Type B pancreatic cell (in vitro differentiated cells): ENCODE data around the gene SCML2. TPM values are rescaled to one million over a fixed set of nuclear protein-coding genes. Genes with fewer than 3 reads are reported as not detected.
"Not testable (repeated sequence)": the region's sequence is repeated elsewhere in the genome, so short reads cannot be mapped to it uniquely, and the experiment has no call there.

Experiments
- DNase-seq: peaks from one replicate; pipeline ENCODE4 v3.0.0; 2021; ENCODE audit warnings: mixed read lengths; ENCODE audit not compliant: unreplicated experiment; ENCODE audit errors: extremely low spot score
- H3K27ac Mint-ChIP-seq: 2 replicates; pipeline ENCODE4 v1.8.0; 2021; ENCODE audit warnings: mild to moderate bottlenecking, mixed read lengths
- H3K27me3 Mint-ChIP-seq: 2 replicates; pipeline ENCODE4 v1.8.0; 2021; ENCODE audit warnings: mixed read lengths
- H3K36me3 Mint-ChIP-seq: 2 replicates; pipeline ENCODE4 v1.8.0; 2021; ENCODE audit warnings: mixed read lengths
- H3K4me1 Mint-ChIP-seq: one replicate; pipeline ENCODE4 v1.8.0; 2021; ENCODE audit warnings: mixed read lengths; ENCODE audit not compliant: unreplicated experiment
- H3K4me3 Mint-ChIP-seq: 2 replicates; pipeline ENCODE4 v1.8.0; 2021; ENCODE audit warnings: mild to moderate bottlenecking, mixed read lengths
- H3K9me3 Mint-ChIP-seq: 2 replicates; pipeline ENCODE4 v1.8.0; 2021; ENCODE audit warnings: mixed read lengths
- CTCF ChIP-seq: fragments of 200-600 bp; sonication (generic); conservative IDR thresholded peaks from 2 replicates; pipeline ENCODE4 v1.5.0; 2021; ENCODE audit warnings: antibody characterized with exemption, mild to moderate bottlenecking
- total RNA-seq: library from RNA; stranded (reverse); gene quantifications from 2 replicates; pipeline ENCODE4 v1.2.1, GENCODE V29; 2021; ENCODE audit warnings: low replicate concordance

The SCML2 gene
- total RNA-seq, 1 donor from 2014 or later: 10.8 TPM

GRCh38 chrX:18377796-18378195 is 23.3 kb upstream of the SCML2 start:
- no peak overlapping the region for H3K4me3 Mint-ChIP-seq
- no peaks in the 10 kb centered on the region for H3K9me3 Mint-ChIP-seq
- peak; percentile 69 for TF ChIP-seq CTCF
- H3K27me3 Mint-ChIP-seq: no peaks in the 10 kb centered on the region
- no peaks in the 10 kb centered on the region for H3K4me1 Mint-ChIP-seq
- H3K27ac Mint-ChIP-seq: no peak overlapping the region
- DNase-seq: no peak
- H3K36me3 Mint-ChIP-seq: no peaks in the 10 kb centered on the region

- not testable (repeated sequence) for H3K4me3 Mint-ChIP-seq, H3K36me3 Mint-ChIP-seq, H3K4me1 Mint-ChIP-seq, H3K9me3 Mint-ChIP-seq, DNase-seq, H3K27ac Mint-ChIP-seq, H3K27me3 Mint-ChIP-seq
Observed at GRCh38 chrX:18375131-18375805, 20.8 kb upstream of the SCML2 start.

GRCh38 chrX:18369096-18369495 is 14.6 kb upstream of the SCML2 start:
- not testable (repeated sequence) for H3K27ac Mint-ChIP-seq, H3K9me3 Mint-ChIP-seq, H3K36me3 Mint-ChIP-seq, DNase-seq, H3K4me3 Mint-ChIP-seq, H3K27me3 Mint-ChIP-seq, H3K4me1 Mint-ChIP-seq

GRCh38 chrX:18368402-18368801 is 13.9 kb upstream of the SCML2 start:
- TF ChIP-seq CTCF: no peak
- no peaks in the 10 kb centered on the region for H3K9me3 Mint-ChIP-seq
- DNase-seq: no peak
- no peaks in the 10 kb centered on the region for H3K27me3 Mint-ChIP-seq
- H3K36me3 Mint-ChIP-seq: no peaks in the 10 kb centered on the region
- no peaks in the 10 kb centered on the region for H3K4me1 Mint-ChIP-seq
- no peak overlapping the region for H3K27ac Mint-ChIP-seq
- H3K4me3 Mint-ChIP-seq: no peak overlapping the region

- Mint-ChIP-seq H3K27me3 (peaks cover 15% of the 10 kb centered on the region), H3K9me3 (no peaks in the 10 kb centered on the region), H3K27ac (no peak overlapping the region), H3K36me3 (no peaks in the 10 kb centered on the region), H3K4me3 (no peak overlapping the region), H3K4me1 (no peaks in the 10 kb centered on the region)
- no peak for TF ChIP-seq CTCF
- DNase-seq: no peak
Observed at GRCh38 chrX:18360867-18361266, 6.4 kb upstream of the SCML2 start.

GRCh38 chrX:18353931-18354368 is 538 bp downstream of the SCML2 start:
- H3K4me3 Mint-ChIP-seq: peak overlapping the region; percentile 85
- H3K36me3 Mint-ChIP-seq: no peaks in the 10 kb centered on the region
- peaks cover 18% of the 10 kb centered on the region for H3K27me3 Mint-ChIP-seq
- DNase-seq: peak; percentile 70
- peak; percentile 30 for TF ChIP-seq CTCF
- no peak overlapping the region for H3K27ac Mint-ChIP-seq
- H3K4me1 Mint-ChIP-seq: peaks cover 3% of the 10 kb centered on the region
- H3K9me3 Mint-ChIP-seq: no peaks in the 10 kb centered on the region

- DNase-seq: no peak
Observed at GRCh38 chrX:18351784-18352183, 2.7 kb downstream of the SCML2 start.

More at GRCh38 chrX:18351784-18352183, 2.7 kb downstream of the SCML2 start:
- Mint-ChIP-seq H3K4me3 (peak overlapping the region; percentile 32), H3K9me3 (no peaks in the 10 kb centered on the region), H3K36me3 (no peaks in the 10 kb centered on the region), H3K27ac (no peak overlapping the region), H3K27me3 (peaks cover 7% of the 10 kb centered on the region), H3K4me1 (peaks cover 10% of the 10 kb centered on the region)
- TF ChIP-seq CTCF: no peak
